Measurements from ENCODE around the gene NSG1. TPM values are rescaled to one million over a fixed set of nuclear protein-coding genes. Genes with fewer than 3 reads are reported as not detected.

The NSG1 gene
- total and polyA plus RNA-seq, 2 of the 8 experiments (the other 6 are each of a cell fraction or from before 2014, with no cell fraction given) = 35.7 to 61.4 TPM

DNA sequence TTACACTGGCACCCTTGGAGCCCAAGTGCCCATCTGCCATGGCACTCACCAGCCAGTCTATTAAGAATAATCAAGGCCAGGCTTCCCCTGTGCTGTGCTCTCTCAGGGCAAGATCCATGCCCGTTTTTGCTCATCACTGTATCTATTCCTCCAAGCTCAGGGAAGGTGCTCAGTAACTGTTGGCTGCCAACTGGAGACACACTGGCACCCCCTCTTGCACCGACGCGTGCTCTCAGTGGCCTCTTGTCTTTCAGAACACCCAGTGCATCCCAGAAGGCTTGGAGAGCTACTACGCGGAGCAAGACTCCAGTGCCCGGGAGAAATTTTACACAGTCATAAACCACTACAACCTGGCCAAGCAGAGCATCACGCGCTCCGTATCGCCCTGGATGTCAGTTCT, 30.1 kb downstream of the NSG1 start:
- Histone ChIP-seq H3K4ac (replicated peaks; ENCODE audit: insufficient read length, low read depth, low read length) (no peak overlapping the region), H2BK15ac (ENCODE audit: low read length) (no peak overlapping the region), H3K4me3 (ENCODE audit: extremely low read depth in 1 of 4, insufficient read depth in 2 of 4, low read depth in 3 of 4, low read length in 4 of 4) (no peak overlapping the region), H2BK120ac (replicated peaks; ENCODE audit: low read depth, low read length) (no peak overlapping the region), H2BK12ac (ENCODE audit: low read depth, low read length) (no peak overlapping the region), H2AK5ac (ENCODE audit: low read depth, low read length) (no peak overlapping the region), H3K27me3 (replicated peaks in 1 of 4; ENCODE audit: control insufficient read depth in 3 of 4, extremely low read depth in 1 of 4, insufficient read depth in 3 of 4, low read length in 3 of 4) (no peaks in the 10 kb centered on the region), H3K4me1 (replicated peaks in 1 of 4; ENCODE audit: control insufficient read depth in 3 of 4, insufficient read depth in 4 of 4, low read length in 3 of 4) (no peaks in the 10 kb centered on the region), H4K20me1 (replicated peaks in 1 of 2; ENCODE audit: control insufficient read depth in 1 of 2, insufficient read depth in 2 of 2, low read length in 2 of 2) (peaks cover 0 to 5% of the 10 kb centered on the region in 2 experiments), H3K36me3 (ENCODE audit: control insufficient read depth in 2 of 4, insufficient read depth in 4 of 4, low read length in 3 of 4) (peaks cover 3 to 19% (median 13%) of the 10 kb centered on the region in 4 experiments; a peak in 6 of 8 replicates), H4K5ac (ENCODE audit: insufficient read length, low read depth, low read length) (no peak overlapping the region), H3K18ac (ENCODE audit: extremely low read depth, low read length) (no peak overlapping the region), H3K4me2 (ENCODE audit: insufficient read depth in 1 of 2, low read depth in 2 of 2, low read length in 2 of 2) (no peak overlapping the region), H4K91ac (replicated peaks; ENCODE audit: insufficient read length, low read length) (no peak overlapping the region), H2AFZ (ENCODE audit: low read length) (no peak overlapping the region), H3K56ac (replicated peaks; ENCODE audit: insufficient read length, low read depth, low read length) (no peak overlapping the region), H4K8ac (ENCODE audit: extremely low read depth, insufficient read depth, low read length) (no peak overlapping the region; the same call in 1 of the 2 replicates), H3K23me2 (ENCODE audit: low read depth, low read length) (no peaks in the 10 kb centered on the region), H3K14ac (ENCODE audit: insufficient read length) (no peak overlapping the region), H3K27ac (ENCODE audit: low read depth, low read length) (no peak overlapping the region), H3K79me1 (ENCODE audit: low read depth, low read length) (no peaks in the 10 kb centered on the region; the same call in 1 of the 2 replicates), H3K23ac (ENCODE audit: insufficient read length) (no peak overlapping the region), H3K9ac (replicated peaks in 1 of 4; ENCODE audit: extremely low read depth in 1 of 4, low read depth in 3 of 4, low read length in 3 of 4) (no peak overlapping the region), H2BK5ac (ENCODE audit: low read depth, low read length) (no peak overlapping the region), H3K9me3 (ENCODE audit: insufficient read depth in 2 of 2, low read depth in 1 of 2, low read length in 1 of 2) (peaks cover 4% of the 10 kb centered on the region in 2 experiments; a peak in 2 of 4 replicates), H2BK20ac (ENCODE audit: low read length) (no peak overlapping the region), H3K79me2 (ENCODE audit: control insufficient read depth in 1 of 2, insufficient read depth in 2 of 2, low read length in 2 of 2) (no peaks in the 10 kb centered on the region)
- ChIA-PET CTCF (ENCODE audit: partially characterized antibody) (interaction anchor here (0.7 to 1.8 kb wide), 9 partner anchors 9 to 235 kb away, joined by 3 to 8 read pairs (median 4); no protein-coding TSS in a partner anchor), POLR2A (ENCODE audit: partially characterized antibody) (interaction anchor here (3.0 kb wide), 1 partner anchor 9 kb away, joined by 17 read pairs; no protein-coding TSS in a partner anchor)
- FAIRE-seq (no peak), DNase-seq (ENCODE audit: low read depth in 1 of 2, low spot score in 2 of 2) (no peak)
- WGBS, 2 experiments (ENCODE audit: extremely low coverage in 1 of 2, insufficient coverage in 1 of 2, insufficient read length in 1 of 2, insufficient replicate concordance in 2 of 2, low coverage in 1 of 2, low lambda C conversion rate in 2 of 2, missing lambda C conversion rate in 1 of 2) = 86% methylated on average over 11 of the region's 11 CpGs; no CpG with 5 or more reads in 1 of the 2 experiments
- TF ChIP-seq EZH2 (IDR thresholded peaks at IDR 0.05; ENCODE audit: low read depth, low read length, severe bottlenecking) (no peak), TBP (IDR thresholded peaks at IDR 0.05; ENCODE audit: low read depth, low read length) (no peak), SRF (IDR thresholded peaks at IDR 0.05; ENCODE audit: low read depth, low read length) (no peak), NRF1 (IDR thresholded peaks at IDR 0.05; ENCODE audit: low read depth, low read length) (no peak), RXRA (IDR thresholded peaks at IDR 0.05; ENCODE audit: insufficient read depth, low read depth, low read length) (no peak), BRCA1 (IDR thresholded peaks at IDR 0.05; ENCODE audit: low read depth, low read length) (no peak), TAF1 (IDR thresholded peaks at IDR 0.05; ENCODE audit: low read depth, low read length) (no peak), BACH1 (IDR thresholded peaks at IDR 0.05; ENCODE audit: low read length) (no peak), PHF8 (conservative IDR thresholded peaks at IDR 0.05; ENCODE audit: low read depth, low read length) (no peak)
- TF ChIP-seq, protein P1, sequence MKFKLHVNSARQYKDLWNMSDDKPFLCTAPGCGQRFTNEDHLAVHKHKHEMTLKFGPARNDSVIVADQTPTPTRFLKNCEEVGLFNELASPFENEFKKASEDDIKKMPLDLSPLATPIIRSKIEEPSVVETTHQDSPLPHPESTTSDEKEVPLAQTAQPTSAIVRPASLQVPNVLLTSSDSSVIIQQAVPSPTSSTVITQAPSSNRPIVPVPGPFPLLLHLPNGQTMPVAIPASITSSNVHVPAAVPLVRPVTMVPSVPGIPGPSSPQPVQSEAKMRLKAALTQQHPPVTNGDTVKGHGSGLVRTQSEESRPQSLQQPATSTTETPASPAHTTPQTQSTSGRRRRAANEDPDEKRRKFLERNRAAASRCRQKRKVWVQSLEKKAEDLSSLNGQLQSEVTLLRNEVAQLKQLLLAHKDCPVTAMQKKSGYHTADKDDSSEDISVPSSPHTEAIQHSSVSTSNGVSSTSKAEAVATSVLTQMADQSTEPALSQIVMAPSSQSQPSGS (IDR thresholded peaks at IDR 0.05; ENCODE audit: low read length) = no peak

Data from H1 (cell line).